WERI-Rb-1 (cell line): ENCODE measurements around the gene C2CD5.
"Not testable (repeated sequence)": the region's sequence is repeated elsewhere in the genome, so short reads cannot be mapped to it uniquely, and the experiment has no call there.

Source experiments
- DNase-seq: peaks from one replicate; pipeline ENCODE4 v3.0.0-alpha.2; 2020
- H3K27ac ChIP-seq: fragments of 250-450 bp; sonication (Bioruptor Pico); 2 replicates; pipeline ENCODE4 v1.5.1; 2020; ENCODE audit warnings: mild to moderate bottlenecking, moderate library complexity
- H3K27me3 ChIP-seq: fragments of 250-450 bp; sonication (Bioruptor Pico); 2 replicates; pipeline ENCODE4 v1.5.1; 2021; ENCODE audit warnings: mild to moderate bottlenecking, low read depth, moderate library complexity; ENCODE audit not compliant: insufficient read depth, severe bottlenecking
- H3K36me3 ChIP-seq: fragments of 250-450 bp; sonication (Bioruptor Pico); 2 replicates; pipeline ENCODE4 v1.5.1; 2020; ENCODE audit warnings: mild to moderate bottlenecking, moderate library complexity
- H3K4me3 ChIP-seq: 2 replicates; pipeline ENCODE4 v1.5.1; 2011; ENCODE audit warnings: low read depth, mild to moderate bottlenecking, control low read depth, low read length
- H3K9me3 ChIP-seq: fragments of 250-450 bp; sonication (Bioruptor Pico); 2 replicates; pipeline ENCODE4 v1.5.1; 2021; ENCODE audit warnings: mild to moderate bottlenecking, moderate library complexity; ENCODE audit not compliant: severe bottlenecking
- TF ChIP-seq, protein P1 (sequence below): IDR thresholded peaks from 2 replicates; pipeline ENCODE4 v1.5.1; 2011; ENCODE audit warnings: low read depth, mild to moderate bottlenecking, control low read depth, inconsistent platforms, low read length

C2CD5 gene

DNA sequence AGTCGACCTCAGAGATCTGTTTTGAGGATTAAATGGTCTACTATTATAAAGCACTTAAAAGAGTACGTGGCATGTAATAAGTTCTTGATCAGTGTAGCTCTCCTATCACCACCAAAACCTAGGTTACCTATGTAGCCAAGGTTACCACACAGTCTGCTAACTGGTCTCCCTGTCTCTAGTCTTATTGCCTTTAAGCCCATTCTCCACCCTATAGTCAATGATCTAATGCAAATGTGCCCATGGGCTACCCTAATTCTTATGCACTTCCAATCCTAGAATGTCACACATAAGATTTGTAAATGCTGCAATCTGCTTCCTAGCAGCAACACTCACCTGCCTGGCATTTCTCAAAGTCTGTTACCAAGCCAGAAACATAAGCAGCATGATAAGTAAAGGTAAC is 44.9 kb downstream of the C2CD5 start:
- Histone ChIP-seq H3K9me3 (no peaks in the 10 kb centered on the region), H3K27ac (no peak overlapping the region), H3K27me3 (no peaks in the 10 kb centered on the region), H3K36me3 (peaks cover 4% of the 10 kb centered on the region; the same call in 1 of the 2 replicates), H3K4me3 (no peak overlapping the region)
- TF ChIP-seq, protein P1, sequence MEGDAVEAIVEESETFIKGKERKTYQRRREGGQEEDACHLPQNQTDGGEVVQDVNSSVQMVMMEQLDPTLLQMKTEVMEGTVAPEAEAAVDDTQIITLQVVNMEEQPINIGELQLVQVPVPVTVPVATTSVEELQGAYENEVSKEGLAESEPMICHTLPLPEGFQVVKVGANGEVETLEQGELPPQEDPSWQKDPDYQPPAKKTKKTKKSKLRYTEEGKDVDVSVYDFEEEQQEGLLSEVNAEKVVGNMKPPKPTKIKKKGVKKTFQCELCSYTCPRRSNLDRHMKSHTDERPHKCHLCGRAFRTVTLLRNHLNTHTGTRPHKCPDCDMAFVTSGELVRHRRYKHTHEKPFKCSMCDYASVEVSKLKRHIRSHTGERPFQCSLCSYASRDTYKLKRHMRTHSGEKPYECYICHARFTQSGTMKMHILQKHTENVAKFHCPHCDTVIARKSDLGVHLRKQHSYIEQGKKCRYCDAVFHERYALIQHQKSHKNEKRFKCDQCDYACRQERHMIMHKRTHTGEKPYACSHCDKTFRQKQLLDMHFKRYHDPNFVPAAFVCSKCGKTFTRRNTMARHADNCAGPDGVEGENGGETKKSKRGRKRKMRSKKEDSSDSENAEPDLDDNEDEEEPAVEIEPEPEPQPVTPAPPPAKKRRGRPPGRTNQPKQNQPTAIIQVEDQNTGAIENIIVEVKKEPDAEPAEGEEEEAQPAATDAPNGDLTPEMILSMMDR: no peak
- no peak for DNase-seq

DNA sequence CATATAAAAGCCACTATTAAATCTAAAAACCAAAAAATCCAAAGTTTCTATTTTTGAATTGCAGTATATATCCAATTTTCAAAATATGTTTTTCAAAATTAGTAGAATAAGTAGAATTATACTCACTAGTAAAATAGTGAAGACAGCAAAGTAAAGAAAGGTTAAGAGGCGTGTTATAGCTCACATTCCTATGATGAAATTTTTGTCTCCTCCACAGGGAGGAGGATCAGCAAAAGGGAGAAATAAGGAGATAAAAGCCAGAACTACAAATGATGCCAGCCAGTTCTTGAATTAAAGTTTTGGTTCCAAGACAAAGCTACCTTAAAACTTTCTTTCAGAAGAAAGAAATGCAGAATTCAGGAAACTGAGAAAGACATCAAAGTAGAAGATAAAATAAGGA is 50.0 kb downstream of the C2CD5 start:
- DNase-seq: no peak
- TF ChIP-seq, protein P1: no peak
- H3K27me3 ChIP-seq: no peaks in the 10 kb centered on the region
- no peaks in the 10 kb centered on the region for H3K9me3 ChIP-seq
- H3K4me3 ChIP-seq: no peak overlapping the region
- no peak overlapping the region for H3K27ac ChIP-seq
- no peaks in the 10 kb centered on the region; the same call in 1 of the 2 replicates for H3K36me3 ChIP-seq

DNA sequence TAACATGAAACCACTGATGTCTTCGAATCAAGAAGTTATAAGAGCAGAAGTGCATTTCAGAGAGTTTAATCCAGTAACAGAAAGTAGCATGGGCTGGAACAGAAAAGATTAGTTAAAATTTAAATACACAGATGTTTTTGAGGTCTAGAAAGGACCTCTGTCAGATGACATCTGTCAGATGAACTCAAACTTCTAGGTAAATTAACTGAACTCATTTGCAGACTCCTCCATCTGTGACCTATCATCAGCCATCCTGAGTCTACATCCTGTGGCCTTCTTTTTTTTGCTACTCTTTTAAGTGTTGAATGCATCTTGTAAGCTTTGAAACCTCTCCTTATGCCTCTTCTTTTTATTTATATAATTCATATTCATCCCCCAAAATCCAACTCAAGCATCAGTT is 53.3 kb downstream of the C2CD5 start:
- no peak overlapping the region for H3K4me3 ChIP-seq
- TF ChIP-seq, protein P1: no peak
- no peak overlapping the region for H3K27ac ChIP-seq
- no peaks in the 10 kb centered on the region; the same call in 1 of the 2 replicates for H3K36me3 ChIP-seq
- no peaks in the 10 kb centered on the region for H3K9me3 ChIP-seq
- DNase-seq: no peak
- no peaks in the 10 kb centered on the region for H3K27me3 ChIP-seq

DNA sequence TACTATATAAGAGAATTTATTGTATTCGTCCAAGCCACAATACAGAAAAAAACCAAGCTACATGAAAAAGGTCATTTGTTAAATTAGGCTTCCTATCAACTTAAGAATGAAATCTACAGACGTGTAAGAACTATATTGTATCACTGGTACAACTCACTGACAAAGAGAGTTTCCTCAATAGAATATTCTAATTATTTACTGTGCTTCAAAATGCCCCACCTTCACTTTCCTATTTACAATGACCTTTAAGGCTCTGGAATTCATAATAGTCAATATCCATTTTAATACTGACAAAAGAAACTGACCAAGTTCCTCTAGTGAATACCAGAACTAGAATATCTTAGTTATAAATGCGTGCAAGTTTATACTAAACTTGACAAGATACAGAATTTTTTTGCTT is 55.9 kb downstream of the C2CD5 start:
- H3K9me3 ChIP-seq: no peaks in the 10 kb centered on the region
- DNase-seq: no peak
- no peaks in the 10 kb centered on the region for H3K27me3 ChIP-seq
- no peak overlapping the region for H3K4me3 ChIP-seq
- H3K36me3 ChIP-seq: peaks cover 8% of the 10 kb centered on the region
- TF ChIP-seq, protein P1: no peak
- no peak overlapping the region for H3K27ac ChIP-seq

DNA sequence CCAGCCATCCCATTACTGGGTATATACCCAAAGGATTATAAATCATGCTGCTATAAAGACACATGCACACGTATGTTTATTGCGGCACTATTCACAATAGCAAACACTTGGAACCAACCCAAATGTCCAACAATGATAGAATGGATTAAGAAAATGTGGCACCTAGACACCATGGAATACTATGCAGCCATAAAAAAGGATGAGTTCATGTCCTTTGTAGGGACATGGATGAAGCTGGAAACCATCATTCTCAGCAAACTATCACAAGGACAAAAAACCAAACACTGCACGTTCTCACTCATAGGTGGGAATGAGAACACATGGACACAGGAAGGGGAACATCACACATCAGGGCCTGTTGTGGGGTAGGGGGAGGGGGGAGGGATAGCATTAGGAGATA is 56.7 kb downstream of the C2CD5 start:
- H3K36me3 ChIP-seq: peaks cover 10% of the 10 kb centered on the region
- H3K9me3 ChIP-seq, H3K27ac ChIP-seq, DNase-seq, H3K27me3 ChIP-seq, H3K4me3 ChIP-seq: not testable (repeated sequence)

DNA sequence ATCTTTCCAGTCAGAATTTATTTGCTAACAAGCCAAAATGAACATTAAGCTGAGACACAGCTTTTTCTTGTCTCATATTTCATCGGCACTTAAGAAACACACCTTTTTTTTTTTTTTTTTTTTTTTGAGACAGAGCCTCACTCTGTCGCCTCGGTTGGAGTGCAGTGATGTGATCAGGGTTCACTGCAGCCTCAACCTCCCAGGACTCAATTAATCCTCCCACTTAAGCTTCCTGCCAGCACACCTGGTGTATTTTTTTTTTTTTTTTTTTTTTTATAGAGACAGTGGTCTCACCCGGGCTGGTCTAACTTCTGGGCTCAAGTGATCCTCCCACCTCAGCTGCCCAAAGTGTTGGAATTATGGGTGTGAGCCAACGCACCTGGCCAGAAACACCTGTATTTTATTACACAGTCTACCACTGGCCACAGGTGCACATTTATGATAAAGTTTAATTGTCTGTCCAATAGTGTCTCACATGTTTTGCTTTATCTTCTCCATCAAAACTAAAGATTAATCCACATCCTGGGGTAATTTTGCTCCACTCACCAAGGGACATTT is 62.7 kb downstream of the C2CD5 start:
- H3K4me3 ChIP-seq: no peak overlapping the region
- TF ChIP-seq, protein P1: no peak
- no peak overlapping the region for H3K27ac ChIP-seq
- DNase-seq: no peak
- H3K36me3 ChIP-seq: peaks cover 29% of the 10 kb centered on the region
- no peaks in the 10 kb centered on the region for H3K27me3 ChIP-seq
- no peaks in the 10 kb centered on the region for H3K9me3 ChIP-seq

DNA sequence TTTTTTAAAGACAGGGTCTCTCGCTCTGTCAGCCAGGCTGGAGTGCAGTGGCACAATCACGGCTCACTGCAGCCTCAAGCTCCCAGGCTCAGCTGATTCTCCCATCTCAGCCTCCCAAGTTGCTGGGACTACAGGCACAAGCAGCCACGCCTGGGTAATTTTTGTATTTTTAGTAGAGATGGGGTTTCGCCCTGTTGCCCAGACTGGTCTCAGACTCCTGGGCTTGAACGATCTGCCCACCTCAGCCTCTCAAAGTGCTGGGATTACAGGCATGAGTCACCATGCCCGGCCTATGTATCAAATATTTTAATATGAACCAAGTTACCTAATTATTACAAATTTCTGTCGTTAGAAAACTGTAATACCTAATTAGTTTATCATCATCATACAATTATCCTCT is 63.5 kb downstream of the C2CD5 start:
- not testable (repeated sequence) for DNase-seq, H3K27me3 ChIP-seq, H3K27ac ChIP-seq, H3K4me3 ChIP-seq, H3K9me3 ChIP-seq
- peaks cover 29% of the 10 kb centered on the region for H3K36me3 ChIP-seq
